AG08395 (cell line): ENCODE data around the gene PLCH1.

Experiments
- DNase-seq: peaks from one replicate; pipeline ENCODE4 v3.0.0; 2012; ENCODE audit warnings: mixed read lengths, low spot score

PLCH1 gene

DNA sequence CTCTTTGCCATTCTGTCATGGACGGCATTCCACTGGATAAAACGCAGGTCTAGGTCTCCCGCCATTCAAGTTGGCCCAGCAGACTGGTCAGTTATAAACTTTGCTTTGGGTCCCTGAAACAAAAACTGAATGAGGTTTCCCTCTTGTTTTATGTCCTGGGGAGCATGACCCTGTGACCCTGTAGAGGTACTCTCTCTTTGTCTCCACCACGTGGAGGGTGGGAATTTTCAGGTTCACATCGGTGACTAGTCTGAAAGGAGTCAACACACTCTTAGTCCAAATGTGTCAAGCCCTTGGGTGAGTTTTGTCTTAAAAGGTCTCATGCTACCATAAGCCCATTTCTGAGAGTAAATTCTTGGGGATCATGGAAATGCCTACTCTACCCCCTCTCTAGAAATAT is 139.9 kb downstream of the PLCH1 start:
- DNase-seq = no peak

DNA sequence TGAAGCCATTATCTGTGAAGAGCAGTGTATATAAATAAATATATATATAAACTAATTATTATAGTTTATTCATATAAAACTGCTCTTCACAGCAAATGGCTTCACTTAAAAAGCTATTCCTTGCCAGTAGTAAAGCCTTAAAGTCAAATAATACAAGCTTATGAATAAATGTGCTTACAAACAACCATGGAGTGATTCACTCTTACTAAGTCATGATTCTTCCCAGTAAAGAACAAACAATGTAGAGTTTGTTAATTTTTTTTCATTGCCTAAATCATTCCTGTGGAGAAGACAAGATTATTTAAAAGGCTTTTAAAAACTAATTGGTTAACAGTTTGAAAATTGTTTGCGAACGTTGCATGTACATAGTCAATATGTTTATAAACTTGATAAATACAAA is 140.7 kb downstream of the PLCH1 start:
- DNase-seq = no peak

DNA sequence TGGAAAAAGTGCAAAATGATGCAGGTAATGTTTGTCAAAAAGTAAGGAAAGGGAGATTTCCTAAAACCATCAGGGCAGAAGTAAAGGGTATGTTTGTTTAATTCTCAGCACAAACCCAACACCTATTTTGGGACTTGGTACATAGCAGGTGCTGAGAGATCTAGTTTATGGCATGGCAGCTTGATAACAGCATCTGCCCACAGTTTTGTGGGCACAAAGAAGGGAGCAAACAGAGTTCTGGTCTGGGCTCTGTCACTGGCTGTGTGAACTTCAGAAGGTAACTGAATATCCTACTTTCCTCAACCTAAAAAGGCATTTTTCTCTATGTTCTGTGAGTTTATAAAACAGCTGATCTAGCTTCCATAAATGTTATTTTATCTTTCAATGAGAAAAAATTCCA is 141.6 kb downstream of the PLCH1 start:
- no peak for DNase-seq

DNA sequence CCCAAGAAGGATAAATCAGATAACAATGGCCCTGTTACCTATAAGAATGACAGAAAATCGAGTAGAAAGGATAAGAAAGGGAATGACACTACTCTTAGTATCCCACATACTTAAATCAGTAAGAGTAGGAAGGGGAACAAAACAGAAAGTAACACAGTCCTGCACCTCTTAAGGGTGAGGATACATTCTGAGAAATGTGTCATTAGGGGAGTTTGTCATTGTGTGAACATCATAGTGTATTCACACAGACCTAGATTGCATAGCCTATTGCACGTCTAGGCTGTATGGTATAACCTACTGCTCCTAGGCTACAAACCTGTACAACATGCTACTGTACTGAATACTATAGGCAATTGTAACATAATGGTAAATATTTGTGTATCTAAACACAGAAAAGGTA is 142.6 kb downstream of the PLCH1 start:
- DNase-seq = no peak

DNA sequence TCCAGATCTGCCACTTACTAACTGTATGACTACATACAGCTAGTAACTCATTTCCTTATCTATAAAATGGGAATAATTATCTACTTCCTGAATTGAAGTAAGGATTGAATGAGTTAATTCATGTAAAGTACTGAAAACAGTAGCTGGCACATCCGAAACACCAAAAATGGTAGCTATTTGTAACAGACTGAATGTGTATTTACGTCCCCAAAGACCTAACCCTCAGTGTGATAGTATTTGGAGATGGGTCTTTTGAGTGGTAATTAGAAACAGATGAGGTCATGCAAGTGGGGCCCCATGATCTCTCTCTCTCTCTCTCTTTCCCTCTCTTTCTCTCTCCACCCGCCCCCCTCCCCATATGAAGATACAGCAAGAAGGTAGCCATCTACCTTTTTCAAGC is 146.2 kb downstream of the PLCH1 start:
- no peak for DNase-seq

DNA sequence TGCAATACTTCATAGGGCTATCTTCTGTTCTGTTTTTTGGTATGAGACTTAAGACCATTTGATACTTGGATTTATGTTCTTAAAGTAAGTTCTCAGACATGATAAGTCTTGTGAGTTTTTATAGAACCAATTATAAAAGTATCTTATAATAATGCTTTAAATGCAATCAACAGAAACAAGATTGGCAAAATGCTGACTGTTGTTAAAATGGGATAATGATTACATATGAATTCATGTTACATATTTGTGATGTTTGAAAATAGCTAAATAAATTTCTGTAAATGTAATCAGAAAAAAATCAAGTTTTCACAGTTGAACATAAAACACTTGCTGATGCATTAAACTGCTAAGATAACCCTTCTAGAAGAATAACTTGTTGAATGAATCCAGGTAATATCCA is 148.3 kb downstream of the PLCH1 start:
- no peak for DNase-seq

DNA sequence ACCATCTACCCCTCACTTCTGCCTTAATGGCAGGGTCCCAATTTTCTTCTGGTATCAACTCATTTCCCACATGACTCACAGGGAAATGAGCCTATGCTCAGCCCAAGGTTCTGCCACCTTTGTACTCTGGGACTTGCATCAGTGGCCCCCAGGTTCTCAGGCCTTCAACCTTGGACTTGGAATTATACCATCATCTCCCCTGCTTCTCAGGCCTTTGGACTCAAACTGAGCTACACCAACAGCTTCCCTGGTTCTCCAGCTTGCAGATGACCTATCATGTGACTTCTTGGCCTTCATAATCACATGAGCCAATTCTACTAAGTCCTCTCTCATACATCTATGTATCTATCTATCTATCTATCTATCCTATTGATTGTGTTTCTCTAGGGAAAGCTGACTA is 149.5 kb downstream of the PLCH1 start:
- no peak for DNase-seq

DNA sequence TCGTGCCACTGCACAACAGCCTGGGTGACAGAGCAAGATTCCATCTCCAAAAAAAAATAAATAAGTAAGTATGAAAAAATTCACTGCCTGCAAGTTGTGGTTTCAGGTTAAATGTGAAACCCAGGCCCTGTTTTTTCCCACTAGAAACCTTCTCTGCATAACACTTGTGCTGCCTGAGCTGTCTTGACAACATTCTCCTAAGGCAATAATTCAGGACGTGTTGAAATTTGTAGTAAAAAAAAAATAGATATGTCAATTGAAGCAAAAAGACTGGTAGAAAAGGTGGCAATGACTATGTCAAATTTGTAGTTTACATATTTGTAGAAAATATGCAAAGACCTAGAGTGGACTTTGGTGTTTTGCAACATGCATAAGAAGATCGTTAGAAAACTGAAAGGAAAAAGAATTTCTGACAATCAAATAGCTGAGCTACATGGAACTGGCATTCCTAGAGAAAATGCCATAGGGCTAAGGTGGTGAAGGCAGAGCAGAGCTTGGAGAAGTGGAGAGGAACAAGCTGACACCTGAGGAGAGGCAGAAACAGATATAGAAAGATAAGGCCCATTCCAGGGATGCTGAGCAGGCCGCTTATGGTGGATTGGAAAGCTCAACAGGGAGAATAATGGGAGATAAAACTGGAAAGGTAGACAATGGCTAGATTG is 150.2 kb downstream of the PLCH1 start:
- DNase-seq = no peak

DNA sequence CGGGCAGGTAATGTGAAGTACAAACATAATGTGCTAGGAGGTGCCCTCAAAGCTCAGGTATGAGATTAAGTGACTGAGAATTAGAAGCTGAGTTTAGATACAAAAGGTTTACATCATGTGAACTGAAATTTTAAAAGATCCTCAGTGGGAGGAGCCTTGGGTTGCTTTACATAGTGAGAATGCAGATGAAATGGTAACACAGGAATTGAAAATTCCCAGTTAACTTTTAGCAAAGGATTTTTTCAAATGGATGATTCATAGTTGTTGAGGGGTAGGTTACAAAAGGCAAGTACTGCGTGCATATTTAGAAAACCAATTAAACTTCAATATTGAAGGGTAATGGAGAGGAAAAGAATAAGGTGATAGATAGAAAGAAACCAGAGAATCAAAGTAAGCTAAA is 157.3 kb downstream of the PLCH1 start:
- no peak for DNase-seq

DNA sequence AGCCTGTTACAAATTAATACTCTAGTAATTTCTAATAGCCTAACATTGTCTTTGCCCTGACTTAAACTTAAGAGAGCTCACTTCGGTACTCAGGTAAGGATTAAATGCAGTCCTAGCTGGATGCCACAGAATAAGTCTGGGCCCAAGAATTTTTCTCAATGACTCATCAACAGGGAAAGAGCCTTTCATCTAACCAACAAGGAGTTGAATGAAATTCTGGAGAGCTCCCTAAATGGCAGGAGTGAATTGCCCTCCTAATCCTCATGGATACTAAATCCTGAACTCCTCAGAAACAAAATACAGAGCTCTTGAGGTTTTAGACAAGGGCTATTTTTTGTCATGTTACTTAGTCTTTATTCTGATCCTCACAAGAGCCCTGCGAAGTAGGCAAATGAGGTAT is 159.5 kb downstream of the PLCH1 start:
- DNase-seq = peak; percentile 6

DNA sequence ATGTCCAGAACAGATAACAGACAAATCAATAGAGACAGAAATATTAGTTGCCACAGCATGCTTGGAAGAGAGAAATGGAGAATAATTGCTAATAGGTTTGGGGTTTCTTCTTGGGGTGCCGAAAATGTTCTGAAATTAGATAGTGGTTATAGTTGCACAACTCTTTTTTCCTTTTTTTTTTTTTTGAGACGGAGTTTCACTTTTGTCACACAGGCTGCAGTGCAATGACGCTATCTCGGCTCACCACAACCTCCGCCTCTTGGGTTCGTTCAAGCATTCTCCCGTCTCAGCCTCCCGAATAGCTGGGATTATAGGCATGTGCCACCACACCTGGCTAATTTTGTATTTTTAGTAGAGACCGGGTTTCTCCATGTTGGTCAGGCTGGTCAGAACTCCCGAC is 163.3 kb downstream of the PLCH1 start:
- DNase-seq = no peak

DNA sequence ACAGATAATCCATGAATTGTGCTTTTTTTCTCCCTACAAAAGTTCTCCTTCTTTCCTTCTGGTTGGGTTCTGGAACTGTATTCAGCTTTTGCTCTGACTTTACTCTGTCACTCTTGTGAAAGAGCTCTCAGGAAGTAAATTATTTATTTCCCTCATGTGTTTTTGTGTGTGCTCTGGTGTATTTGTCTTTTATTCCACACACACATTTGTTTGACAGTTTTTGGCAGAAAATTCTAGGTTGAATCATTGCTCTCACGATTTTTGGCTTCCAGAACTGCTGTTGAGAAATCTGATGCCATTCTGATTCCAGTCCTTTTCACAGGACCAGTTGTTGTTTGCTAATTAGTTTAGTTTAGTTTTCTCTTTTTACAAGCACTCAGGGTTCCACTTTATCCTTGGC is 172.8 kb downstream of the PLCH1 start:
- peak; percentile 44 for DNase-seq

DNA sequence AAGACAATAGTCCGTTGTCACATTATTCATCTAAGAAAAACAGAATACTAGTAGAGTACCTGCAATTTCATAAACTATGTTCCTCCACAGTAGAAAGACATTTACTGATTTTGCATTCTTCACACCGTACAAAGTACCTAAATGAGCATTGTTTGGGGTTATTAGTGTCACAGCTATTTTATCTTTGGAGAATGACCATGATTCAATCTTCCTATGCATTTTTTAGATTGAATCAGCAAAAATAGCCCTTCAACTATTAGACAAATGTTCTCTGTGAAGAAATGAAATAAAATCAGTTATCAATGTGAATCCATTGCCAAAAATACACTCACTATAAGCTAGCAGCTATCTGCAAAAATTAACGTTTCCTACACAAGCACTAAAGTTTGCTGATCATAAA is 176.6 kb downstream of the PLCH1 start:
- DNase-seq = no peak

DNA sequence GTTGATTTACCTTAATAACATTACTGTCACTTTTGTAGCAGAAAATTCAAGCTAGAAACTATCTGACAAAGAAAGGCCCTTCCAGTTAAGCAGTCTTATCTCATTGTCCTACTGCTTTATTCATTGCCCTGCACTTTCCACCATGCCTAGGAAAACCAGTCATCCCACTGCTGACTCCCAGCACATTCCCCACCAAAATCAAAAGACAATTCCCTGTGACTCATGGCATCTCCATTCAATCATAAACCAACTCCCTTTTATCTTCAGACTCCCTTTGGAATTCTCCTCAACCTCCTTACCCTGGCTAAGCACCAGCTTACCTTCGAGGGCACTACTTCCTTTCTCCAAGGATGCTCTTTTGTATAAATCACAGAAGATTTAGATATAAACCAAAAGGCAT is 184.3 kb downstream of the PLCH1 start:
- peak; percentile 49 for DNase-seq

DNA sequence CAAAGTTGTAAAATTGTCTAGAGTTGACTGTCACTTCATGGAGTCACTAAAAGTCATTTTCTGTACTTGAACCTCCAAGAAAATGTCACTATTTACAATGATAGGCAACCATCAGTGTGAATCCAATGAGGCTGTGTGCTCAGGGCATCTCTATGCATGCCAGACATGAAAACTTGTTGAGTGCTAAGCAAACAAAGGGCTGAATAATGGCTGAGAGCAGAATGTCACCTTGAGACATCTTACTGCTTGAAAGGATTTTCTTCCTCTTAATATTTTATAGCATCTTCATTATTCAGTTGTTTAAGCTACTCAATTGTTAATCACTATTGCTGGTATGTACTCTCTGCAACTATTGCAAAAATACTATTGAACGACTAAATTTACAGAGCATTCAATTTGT is 184.7 kb downstream of the PLCH1 start:
- no peak for DNase-seq

DNA sequence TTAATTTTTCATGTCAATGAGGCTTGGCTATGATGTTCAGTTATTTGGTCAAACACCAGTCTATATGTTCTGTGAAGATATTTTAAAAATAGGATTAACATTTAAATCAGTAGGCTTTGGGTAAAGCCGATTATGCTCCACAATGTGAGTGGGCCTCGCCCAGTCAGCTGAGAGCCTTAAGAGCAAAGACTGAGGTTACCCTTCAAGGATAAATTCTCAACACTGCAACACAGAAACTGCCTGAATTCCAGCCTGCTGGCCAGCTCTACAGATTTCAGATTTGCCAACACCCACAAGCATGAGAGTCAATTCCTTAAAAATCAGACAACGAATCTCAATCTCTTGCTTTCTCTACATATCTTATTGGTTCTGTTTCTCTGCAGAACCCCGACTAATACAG is 188.3 kb downstream of the PLCH1 start:
- peak; percentile 13 for DNase-seq

DNA sequence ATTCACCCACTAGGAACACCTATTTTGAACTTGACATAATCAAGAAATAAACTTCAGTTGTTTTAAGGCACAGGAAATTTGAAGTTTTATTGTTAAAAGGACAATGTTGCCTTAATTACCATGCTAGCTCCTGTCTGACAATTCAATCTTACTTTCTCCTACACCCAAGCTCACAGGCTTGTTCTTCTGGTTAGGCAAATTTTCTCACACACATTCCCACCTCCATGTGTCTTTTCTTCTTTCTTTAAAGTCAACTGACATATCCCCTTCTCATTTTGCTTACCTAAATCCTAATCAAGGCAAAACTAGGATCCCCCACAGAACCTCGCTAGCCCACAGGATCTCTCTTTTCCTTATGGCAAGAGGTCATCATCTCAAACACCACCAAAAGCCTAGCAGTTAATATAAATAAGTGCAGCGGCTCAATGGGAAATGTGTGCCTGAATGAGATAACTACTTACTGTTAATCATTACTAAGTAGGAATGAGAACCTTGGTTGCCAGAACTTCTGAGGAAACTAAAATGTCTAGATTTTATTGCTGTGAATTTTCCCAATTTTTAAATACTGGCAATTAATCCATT is 189.3 kb downstream of the PLCH1 start:
- DNase-seq = no peak

DNA sequence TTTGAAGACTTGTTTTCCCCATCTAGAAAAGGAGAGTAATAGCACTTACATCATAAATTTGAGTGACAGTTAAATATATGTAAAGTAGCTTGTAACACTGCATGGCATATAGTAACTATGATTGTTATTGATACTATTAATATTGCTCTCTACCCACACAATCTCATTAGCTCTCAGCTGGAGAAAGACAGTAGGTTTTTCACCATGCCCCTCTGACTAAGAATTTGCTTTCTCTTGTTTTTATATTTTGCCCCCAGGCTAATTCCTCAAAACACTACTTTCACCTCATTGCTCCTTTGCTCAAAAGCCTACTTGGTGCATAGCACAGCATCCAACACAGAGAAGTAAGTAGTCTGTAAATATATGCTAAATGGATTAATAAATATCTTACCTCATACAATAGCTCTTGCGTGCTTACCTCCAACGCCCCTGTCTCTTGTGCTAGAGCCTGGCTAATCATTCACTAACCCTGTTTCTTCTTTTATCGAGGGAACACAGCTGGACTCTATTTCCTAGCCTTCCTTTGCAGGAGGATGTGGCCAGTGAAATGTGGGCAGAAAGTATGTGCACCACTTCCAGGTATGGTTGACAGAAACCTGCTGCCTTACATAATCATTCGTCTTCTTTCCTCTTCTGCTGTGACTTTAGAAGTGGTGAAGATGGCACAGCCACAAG is 190.0 kb downstream of the PLCH1 start:
- DNase-seq = no peak

DNA sequence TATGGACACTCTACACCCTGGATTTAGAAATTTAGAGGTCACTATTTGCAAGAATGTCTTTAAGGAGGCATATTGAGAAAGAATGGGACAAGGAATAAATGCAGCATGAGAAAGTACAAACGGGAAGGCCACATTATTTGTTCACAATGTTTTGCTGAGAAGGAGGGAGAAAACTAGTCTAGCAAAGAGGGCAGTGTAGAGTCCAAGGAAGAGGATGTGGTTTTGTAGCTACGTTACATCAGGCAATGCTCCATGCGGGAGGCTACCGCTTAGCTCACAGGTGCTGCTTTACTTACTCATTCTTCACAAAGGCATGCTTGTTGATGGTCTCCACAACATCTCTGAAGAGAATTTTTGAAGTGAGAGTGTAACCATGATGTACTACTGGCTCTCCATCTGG is 191.1 kb downstream of the PLCH1 start:
- no peak for DNase-seq

DNA sequence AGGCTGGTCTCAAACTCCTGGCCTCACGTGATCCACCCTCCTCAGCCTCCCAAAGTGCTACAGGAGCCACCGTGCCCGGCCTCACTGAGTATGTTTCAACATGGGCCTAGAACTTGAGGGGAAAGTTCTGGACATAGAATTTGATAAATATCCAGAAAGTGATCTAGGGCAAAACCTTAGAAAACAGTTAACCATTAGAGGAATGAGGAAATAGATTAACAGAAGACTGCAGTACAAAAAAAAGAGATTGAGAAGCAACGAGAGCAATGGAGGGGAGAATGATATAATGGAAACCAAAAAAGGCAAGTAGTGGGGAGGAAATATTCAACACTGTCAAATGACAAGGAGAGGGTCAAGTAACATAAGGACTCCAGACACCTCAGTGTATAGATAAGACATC is 191.5 kb downstream of the PLCH1 start:
- DNase-seq = no peak

DNA sequence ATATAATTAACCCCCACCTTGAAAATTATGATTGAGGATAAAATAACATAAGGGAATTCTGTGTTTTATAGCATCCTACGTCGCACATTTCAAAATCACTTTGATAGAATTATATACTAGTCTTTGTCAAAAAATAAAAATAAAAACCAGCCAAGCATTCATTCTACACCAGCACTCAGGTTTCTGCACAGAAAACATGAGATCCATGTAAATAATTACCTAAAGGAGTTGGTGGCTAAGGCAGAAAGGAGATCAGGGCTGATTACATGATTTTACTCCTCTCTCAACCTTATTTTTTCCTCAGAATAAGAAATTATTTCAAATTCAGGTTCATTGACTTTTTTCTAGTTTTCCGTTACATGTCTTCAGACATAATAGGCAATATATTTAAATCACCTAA is 194.5 kb downstream of the PLCH1 start:
- DNase-seq = no peak

DNA sequence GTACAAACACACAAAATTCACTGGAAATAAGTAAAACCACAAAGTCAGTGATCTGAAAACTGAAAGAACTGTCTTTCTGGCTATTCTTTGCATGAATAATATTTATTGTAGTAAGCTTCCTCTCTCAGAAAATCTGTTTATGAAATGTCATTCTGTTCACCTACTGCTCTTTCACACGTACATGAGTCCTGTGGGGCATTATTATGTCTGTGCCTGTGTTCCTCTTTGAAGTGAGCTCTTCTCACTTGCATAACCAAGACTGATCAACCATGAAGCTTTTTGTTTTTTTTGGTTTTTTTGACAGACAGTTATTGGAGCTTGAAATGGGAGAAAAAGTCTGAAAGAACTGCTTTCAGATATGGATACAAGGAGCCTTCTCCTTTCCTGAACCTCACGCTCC is 195.8 kb downstream of the PLCH1 start:
- no peak for DNase-seq

DNA sequence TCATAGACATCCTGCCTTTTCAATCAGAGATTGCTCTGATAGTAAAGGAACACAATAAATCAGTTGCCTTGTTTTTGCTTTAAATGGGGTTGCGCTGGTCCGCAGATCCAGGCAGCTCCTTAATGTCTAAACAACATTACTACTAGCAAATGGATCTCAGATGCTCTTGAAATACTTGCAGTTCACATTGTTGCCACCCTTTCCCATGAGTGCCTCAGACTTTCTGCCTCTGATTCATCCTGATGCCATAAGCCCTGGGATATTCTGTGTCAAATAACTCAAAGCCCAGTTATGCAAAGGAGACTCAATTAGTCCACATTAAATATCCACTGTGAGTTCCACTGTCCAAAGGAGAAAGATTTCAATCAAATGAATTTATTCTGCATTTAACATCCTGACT is 196.7 kb downstream of the PLCH1 start:
- peak; percentile 81 for DNase-seq

DNA sequence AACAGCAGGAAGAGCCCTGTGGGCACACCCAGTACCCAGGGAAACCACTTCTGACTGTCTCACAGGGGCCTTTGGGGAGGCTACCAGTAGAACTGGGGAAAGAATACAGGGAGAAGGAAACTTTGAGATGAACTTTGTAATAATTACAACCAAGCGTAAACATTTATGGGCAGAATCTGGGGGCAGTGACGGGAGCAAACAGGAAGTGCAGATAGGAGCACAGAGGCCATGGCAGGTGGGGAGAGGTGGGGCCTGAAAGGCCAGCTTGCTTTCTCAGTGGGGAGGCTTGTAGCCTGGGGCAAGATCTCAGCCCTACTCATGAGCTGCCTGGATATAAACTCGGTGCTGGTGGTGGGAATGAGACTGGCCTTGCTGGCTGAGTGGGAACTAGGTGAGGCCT is 209.8 kb downstream of the PLCH1 start:
- no peak for DNase-seq
